Fibroblast of the aortic adventitia (primary cell): ENCODE data around the gene TF. TPM values are rescaled to one million over a fixed set of nuclear protein-coding genes. Genes with fewer than 3 reads are reported as not detected.

ENCODE experiments used
- DNase-seq: peaks from one replicate; pipeline ENCODE4 v3.0.0-alpha.2; 2010; ENCODE audit warnings: low read depth
- H3K4me3 ChIP-seq: 2 replicates; pipeline ENCODE4 v1.5.1; 2011; ENCODE audit warnings: low read depth, mild to moderate bottlenecking, control low read depth, low read length, moderate library complexity
- CTCF ChIP-seq: IDR thresholded peaks from 2 replicates; pipeline ENCODE4 v1.5.1; 2011; ENCODE audit warnings: mild to moderate bottlenecking, low read length, control low read depth, inconsistent platforms; ENCODE audit not compliant: insufficient read depth
- total RNA-seq: library from RNA; depleted of rRNA; stranded (reverse); fragments of >200 nt; gene quantifications from 2 replicates; pipeline ENCODE4 v1.2.3, GENCODE V29; 2012; ENCODE audit warnings: low replicate concordance

The TF gene
- total RNA-seq, 1 donor, result under 0.01 TPM

GRCh38 chr3:133703915-133704314, 42.3 kb upstream of the TF start:
- no peak for DNase-seq
- no peak for TF ChIP-seq CTCF
- H3K4me3 ChIP-seq, result no peak overlapping the region

- DNase-seq, result no peak
- no peak overlapping the region for H3K4me3 ChIP-seq
- no peak for TF ChIP-seq CTCF
Measured at GRCh38 chr3:133706033-133706432, 40.2 kb upstream of the TF start.

- DNase-seq, result no peak
- no peak for TF ChIP-seq CTCF
- H3K4me3 ChIP-seq, result no peak overlapping the region
Measured at GRCh38 chr3:133709139-133709750, 36.9 kb upstream of the TF start.

GRCh38 chr3:133711013-133711412, 35.2 kb upstream of the TF start:
- DNase-seq, result no peak
- TF ChIP-seq CTCF, result no peak
- no peak overlapping the region for H3K4me3 ChIP-seq

- no peak overlapping the region for H3K4me3 ChIP-seq
- DNase-seq, result no peak
- no peak for TF ChIP-seq CTCF
Measured at GRCh38 chr3:133712017-133712416, 34.2 kb upstream of the TF start.

- no peak overlapping the region for H3K4me3 ChIP-seq
- no peak for DNase-seq
- TF ChIP-seq CTCF, result no peak
Measured at GRCh38 chr3:133713347-133713746, 32.8 kb upstream of the TF start.

GRCh38 chr3:133717424-133717823, 28.8 kb upstream of the TF start:
- H3K4me3 ChIP-seq, result no peak overlapping the region
- TF ChIP-seq CTCF, result no peak
- no peak for DNase-seq
